C4-2B (cell line): ENCODE results near the gene VTCN1.

Experiments
- H3K27ac ChIP-seq: fragments of 450-650 bp; 2 replicates; pipeline ENCODE4 v1.5.1; 2017
- CTCF ChIP-seq: fragments of 450-650 bp; conservative IDR thresholded peaks from 2 replicates; pipeline ENCODE4 v1.5.1; 2017; ENCODE audit warnings: mild to moderate bottlenecking
- ZFX ChIP-seq: fragments of 450-650 bp; IDR thresholded peaks from 2 replicates; pipeline ENCODE4 v1.6.1; 2017

The VTCN1 gene

GRCh38 chr1:117116784-117117130 lies 94.0 kb downstream of the VTCN1 start:
- TF ChIP-seq ZFX, result no peak
- no peak for TF ChIP-seq CTCF
- no peak overlapping the region for H3K27ac ChIP-seq

- H3K27ac ChIP-seq, result no peak overlapping the region
- TF ChIP-seq CTCF, result no peak
- TF ChIP-seq ZFX, result no peak
Measured at GRCh38 chr1:117116090-117116783, 94.5 kb downstream of the VTCN1 start.

GRCh38 chr1:117114877-117115276 lies 95.8 kb downstream of the VTCN1 start:
- no peak overlapping the region for H3K27ac ChIP-seq
- TF ChIP-seq ZFX (no peak), CTCF (no peak)

- H3K27ac ChIP-seq, result no peak overlapping the region
- TF ChIP-seq CTCF (no peak), ZFX (no peak)
Measured at GRCh38 chr1:117113199-117113598, 97.5 kb downstream of the VTCN1 start.

GRCh38 chr1:117112047-117112717 lies 98.5 kb downstream of the VTCN1 start:
- TF ChIP-seq CTCF (no peak), ZFX (no peak)
- H3K27ac ChIP-seq, result no peak overlapping the region

- no peak for TF ChIP-seq CTCF
- TF ChIP-seq ZFX, result no peak
- no peak overlapping the region for H3K27ac ChIP-seq
Measured at GRCh38 chr1:117110774-117111173, 100.0 kb downstream of the VTCN1 start.

- TF ChIP-seq CTCF, result no peak
- TF ChIP-seq ZFX, result no peak
- no peak overlapping the region for H3K27ac ChIP-seq
Measured at GRCh38 chr1:117107364-117107763, 103.4 kb downstream of the VTCN1 start.
